ENCODE measurements around the gene TRIM54. TPM values are rescaled to one million over a fixed set of nuclear protein-coding genes. Genes with fewer than 3 reads are reported as not detected.
"Not testable (repeated sequence)": the region's sequence is repeated elsewhere in the genome, so short reads cannot be mapped to it uniquely, and the experiment has no call there.

The TRIM54 gene
- polyA plus RNA-seq, 3 donors: not detected

- H3K27me3 Mint-ChIP-seq (ENCODE audit: low read depth in 3 of 3): peaks cover 0 to 4% (median 1%) of the 10 kb centered on the region in 3 donors
- no peak overlapping the region for H3K27ac Mint-ChIP-seq
- Histone ChIP-seq H3K4me3 (replicated peaks in 1 of 3; ENCODE audit: low read depth in 2 of 3, low read length in 3 of 3) (no peak overlapping the region), H3K79me2 (ENCODE audit: insufficient read depth, low read length) (peaks cover 4% of the 10 kb centered on the region), H3K27me3 (ENCODE audit: control insufficient read depth in 2 of 2, insufficient read depth in 2 of 2, low read length in 2 of 2) (no peaks in the 10 kb centered on the region), H3K27ac (ENCODE audit: low read depth in 1 of 2, low read length in 2 of 2) (no peak overlapping the region), H3K4me1 (ENCODE audit: control insufficient read depth in 1 of 2, insufficient read depth in 2 of 2, low read length in 2 of 2) (no peaks in the 10 kb centered on the region), H4K20me1 (ENCODE audit: insufficient read depth, low read length) (peaks cover 12% of the 10 kb centered on the region), H3K36me3 (replicated peaks in 1 of 2; ENCODE audit: control insufficient read depth in 1 of 2, insufficient read depth in 2 of 2, low read length in 2 of 2) (peaks cover 17 to 34% of the 10 kb centered on the region in 2 donors), H3K9ac (ENCODE audit: insufficient read depth, low read length, poor library complexity, severe bottlenecking) (no peak overlapping the region), H2AFZ (ENCODE audit: insufficient read depth, low read depth, low read length, poor library complexity, severe bottlenecking) (no peak overlapping the region), H3K4me2 (replicated peaks; ENCODE audit: extremely low read depth, low read length, poor library complexity, severe bottlenecking) (no peak overlapping the region), H3K9me3 (replicated peaks in 1 of 2; ENCODE audit: control insufficient read depth in 1 of 2, insufficient read depth in 1 of 2, low read length in 2 of 2) (no peaks in the 10 kb centered on the region)
- no peak for DNase-seq
- TF ChIP-seq, protein P1, sequence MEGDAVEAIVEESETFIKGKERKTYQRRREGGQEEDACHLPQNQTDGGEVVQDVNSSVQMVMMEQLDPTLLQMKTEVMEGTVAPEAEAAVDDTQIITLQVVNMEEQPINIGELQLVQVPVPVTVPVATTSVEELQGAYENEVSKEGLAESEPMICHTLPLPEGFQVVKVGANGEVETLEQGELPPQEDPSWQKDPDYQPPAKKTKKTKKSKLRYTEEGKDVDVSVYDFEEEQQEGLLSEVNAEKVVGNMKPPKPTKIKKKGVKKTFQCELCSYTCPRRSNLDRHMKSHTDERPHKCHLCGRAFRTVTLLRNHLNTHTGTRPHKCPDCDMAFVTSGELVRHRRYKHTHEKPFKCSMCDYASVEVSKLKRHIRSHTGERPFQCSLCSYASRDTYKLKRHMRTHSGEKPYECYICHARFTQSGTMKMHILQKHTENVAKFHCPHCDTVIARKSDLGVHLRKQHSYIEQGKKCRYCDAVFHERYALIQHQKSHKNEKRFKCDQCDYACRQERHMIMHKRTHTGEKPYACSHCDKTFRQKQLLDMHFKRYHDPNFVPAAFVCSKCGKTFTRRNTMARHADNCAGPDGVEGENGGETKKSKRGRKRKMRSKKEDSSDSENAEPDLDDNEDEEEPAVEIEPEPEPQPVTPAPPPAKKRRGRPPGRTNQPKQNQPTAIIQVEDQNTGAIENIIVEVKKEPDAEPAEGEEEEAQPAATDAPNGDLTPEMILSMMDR (IDR thresholded peaks at IDR 0.05): no peak
- intact Hi-C loops (cut with micrococcal nuclease): no loop called here
- H3K9me3 Mint-ChIP-seq: no peaks in the 10 kb centered on the region
- H3K4me1 Mint-ChIP-seq: peaks cover 3% of the 10 kb centered on the region
- H3K36me3 Mint-ChIP-seq: peaks cover 31 to 49% of the 10 kb centered on the region in 2 donors
- 94% methylated on average over 7 of the region's 8 CpGs for WGBS (ENCODE audit: insufficient coverage)
- H3K4me3 Mint-ChIP-seq: no peak overlapping the region
These were observed 32.9 kb downstream of the TRIM54 start for GRCh38 chr2:27315122-27315521.

DNA sequence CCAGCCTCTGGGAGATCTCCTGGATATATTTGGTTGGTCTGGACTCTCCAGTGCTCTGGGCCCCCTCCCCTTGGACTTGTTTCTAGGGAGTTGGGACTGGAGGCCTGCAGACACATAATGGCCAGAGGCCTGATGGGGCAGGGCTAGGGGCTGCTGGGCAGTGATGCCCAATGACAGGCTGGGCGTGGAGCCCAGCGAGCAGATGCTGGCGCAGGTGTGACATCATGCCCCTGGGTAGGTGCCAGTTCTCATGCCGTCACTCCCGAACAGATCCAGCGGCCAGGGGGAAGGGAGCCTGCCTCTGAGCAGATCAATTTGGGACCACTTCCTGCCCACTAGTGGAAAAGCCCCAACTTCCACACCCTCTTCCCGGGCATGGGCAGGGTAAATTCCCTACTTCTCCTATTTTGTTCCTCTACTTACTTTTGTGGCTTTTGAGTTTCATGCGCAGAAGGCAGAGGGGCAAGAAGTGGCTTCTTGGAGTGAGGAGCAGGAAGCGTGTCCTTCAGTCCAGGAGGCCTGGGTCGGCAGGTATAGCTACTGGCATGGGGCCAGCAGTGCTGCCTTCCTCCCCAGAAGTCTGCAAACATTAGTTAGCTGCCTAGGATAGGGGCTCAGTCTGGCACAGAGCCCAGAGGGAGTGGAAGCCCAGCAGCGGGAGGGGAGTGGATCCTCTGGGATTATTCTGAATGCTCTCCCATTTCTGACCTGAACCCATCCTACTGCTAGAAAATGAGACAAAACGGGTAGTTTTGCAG, 34.6 kb downstream of the TRIM54 start:
- Histone ChIP-seq H3K27me3 (ENCODE audit: control insufficient read depth in 2 of 2, insufficient read depth in 2 of 2, low read length in 2 of 2) (no peaks in the 10 kb centered on the region), H2AFZ (ENCODE audit: insufficient read depth, low read depth, low read length, poor library complexity, severe bottlenecking) (no peak overlapping the region), H4K20me1 (ENCODE audit: insufficient read depth, low read length) (peaks cover 12% of the 10 kb centered on the region), H3K4me3 (replicated peaks in 1 of 3; ENCODE audit: low read depth in 2 of 3, low read length in 3 of 3) (no peak overlapping the region), H3K9me3 (replicated peaks in 1 of 2; ENCODE audit: control insufficient read depth in 1 of 2, insufficient read depth in 1 of 2, low read length in 2 of 2) (no peaks in the 10 kb centered on the region), H3K4me2 (replicated peaks; ENCODE audit: extremely low read depth, low read length, poor library complexity, severe bottlenecking) (no peak overlapping the region), H3K9ac (ENCODE audit: insufficient read depth, low read length, poor library complexity, severe bottlenecking) (no peak overlapping the region), H3K27ac (ENCODE audit: low read depth in 1 of 2, low read length in 2 of 2) (no peak overlapping the region), H3K36me3 (replicated peaks in 1 of 2; ENCODE audit: control insufficient read depth in 1 of 2, insufficient read depth in 2 of 2, low read length in 2 of 2) (peaks cover 10 to 25% of the 10 kb centered on the region in 2 donors), H3K79me2 (ENCODE audit: insufficient read depth, low read length) (peaks cover 15% of the 10 kb centered on the region), H3K4me1 (ENCODE audit: control insufficient read depth in 1 of 2, insufficient read depth in 2 of 2, low read length in 2 of 2) (peaks cover under 1 to 2% of the 10 kb centered on the region in 2 donors)
- Mint-ChIP-seq H3K4me3 (no peak overlapping the region), H3K9me3 (no peaks in the 10 kb centered on the region), H3K36me3 (peaks cover 20 to 37% of the 10 kb centered on the region in 2 donors), H3K27ac (peak overlapping the region in 1 of 7 donors; percentile 31), H3K4me1 (peaks cover 12% of the 10 kb centered on the region), H3K27me3 (ENCODE audit: low read depth in 3 of 3) (no peaks in the 10 kb centered on the region)
- TF ChIP-seq, protein P1 (IDR thresholded peaks at IDR 0.05): no peak
- intact Hi-C loops (cut with micrococcal nuclease): no loop called here
- DNase-seq: no peak
- 76% methylated on average over 7 of the region's 12 CpGs for WGBS (ENCODE audit: insufficient coverage)

DNA sequence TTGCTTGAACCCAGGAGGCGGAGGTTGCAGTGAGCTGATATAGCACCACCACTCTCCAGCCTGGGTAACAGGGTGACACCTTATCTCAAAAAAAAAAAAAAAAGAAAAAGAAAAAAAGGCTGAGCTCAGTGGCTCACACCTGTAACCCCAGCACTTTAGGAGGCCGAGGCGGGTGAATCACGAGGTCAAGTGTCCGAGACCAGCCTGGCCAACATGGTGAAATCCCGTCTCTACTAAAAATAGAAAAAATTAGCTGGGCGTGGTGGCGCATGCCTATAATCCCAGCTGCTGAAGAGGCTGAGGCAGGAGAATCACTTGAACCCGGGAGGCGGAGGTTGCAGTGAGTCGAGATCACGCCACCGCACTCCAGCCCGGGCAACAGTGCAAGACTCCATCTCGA, 37.6 kb downstream of the TRIM54 start:
- DNase-seq; H2AFZ ChIP-seq (ENCODE audit: insufficient read depth, low read depth, low read length, poor library complexity, severe bottlenecking); H3K27ac ChIP-seq (ENCODE audit: low read depth in 1 of 2, low read length in 2 of 2); H3K9me3 Mint-ChIP-seq; intact Hi-C loops (cut with micrococcal nuclease); H3K27me3 Mint-ChIP-seq (ENCODE audit: low read depth in 3 of 3); H3K27me3 ChIP-seq (ENCODE audit: control insufficient read depth in 2 of 2, insufficient read depth in 2 of 2, low read length in 2 of 2); H3K4me3 Mint-ChIP-seq; H3K9ac ChIP-seq (ENCODE audit: insufficient read depth, low read length, poor library complexity, severe bottlenecking); H3K4me3 ChIP-seq (replicated peaks in 1 of 3; ENCODE audit: low read depth in 2 of 3, low read length in 3 of 3); H3K27ac Mint-ChIP-seq; H4K20me1 ChIP-seq (ENCODE audit: insufficient read depth, low read length); H3K4me2 ChIP-seq (replicated peaks; ENCODE audit: extremely low read depth, low read length, poor library complexity, severe bottlenecking); H3K9me3 ChIP-seq (replicated peaks in 1 of 2; ENCODE audit: control insufficient read depth in 1 of 2, insufficient read depth in 1 of 2, low read length in 2 of 2): not testable (repeated sequence)
- H3K36me3 ChIP-seq (replicated peaks in 1 of 2; ENCODE audit: control insufficient read depth in 1 of 2, insufficient read depth in 2 of 2, low read length in 2 of 2): peaks cover 2 to 16% of the 10 kb centered on the region in 2 donors
- 100% methylated on average over 3 of the region's 15 CpGs for WGBS (ENCODE audit: insufficient coverage)
- peaks cover 28% of the 10 kb centered on the region for H3K79me2 ChIP-seq (ENCODE audit: insufficient read depth, low read length)
- H3K36me3 Mint-ChIP-seq: peaks cover 11 to 26% of the 10 kb centered on the region in 2 donors
- H3K4me1 Mint-ChIP-seq: peaks cover 33% of the 10 kb centered on the region
- peaks cover 17 to 20% of the 10 kb centered on the region in 2 donors for H3K4me1 ChIP-seq (ENCODE audit: control insufficient read depth in 1 of 2, insufficient read depth in 2 of 2, low read length in 2 of 2)

Data from CD14-positive monocyte (primary cell).